Natural killer cell (primary cell): ENCODE data around the gene DIP2A. TPM values are rescaled to one million over a fixed set of nuclear protein-coding genes. Genes with fewer than 3 reads are reported as not detected.

Source experiments
- ATAC-seq, 3 donors: fragments of 150-1000 bp in 2 of 3; fragments of 200-7000 bp in 1 of 3; cut with Tn5 transposase; 1 replicate in 1 of 3; 2 replicates in 2 of 3; pipeline ENCODE4 v1.10.0; 2021; ENCODE audit warnings: mild to moderate bottlenecking in 2 of 3, moderate library complexity in 2 of 3
- DNase-seq, 2 donors: peaks; one replicate each; pipeline versions ENCODE4 v3.0.0 to v3.0.0-alpha.2; 2013 to 2021; ENCODE audit warnings: mixed read lengths in 1 of 2
- H3K27ac ChIP-seq: one replicate; pipeline ENCODE4 v1.5.1; 2013; ENCODE audit warnings: mild to moderate bottlenecking, low read length
- H3K27me3 ChIP-seq: one replicate; pipeline ENCODE4 v1.6.1; 2013; ENCODE audit warnings: low read length; ENCODE audit not compliant: control insufficient read depth, insufficient read depth
- H3K36me3 ChIP-seq: one replicate; pipeline ENCODE4 v1.6.1; 2013; ENCODE audit warnings: low read length; ENCODE audit not compliant: control insufficient read depth, insufficient read depth
- H3K4me1 ChIP-seq: one replicate; pipeline ENCODE4 v1.6.1; 2013; ENCODE audit warnings: low read length; ENCODE audit not compliant: control insufficient read depth, insufficient read depth
- H3K4me3 ChIP-seq: one replicate; pipeline ENCODE4 v1.5.1; 2013; ENCODE audit warnings: low read length
- H3K9me3 ChIP-seq: one replicate; pipeline ENCODE4 v1.6.1; 2013; ENCODE audit warnings: low read length; ENCODE audit not compliant: control insufficient read depth, insufficient read depth
- H3K27ac Mint-ChIP-seq, 2 donors: one replicate each; pipeline ENCODE4 v1.8.0; 2022; ENCODE audit warnings: mild to moderate bottlenecking in 2 of 2, mixed read lengths in 2 of 2, moderate library complexity in 1 of 2
- H3K27me3 Mint-ChIP-seq, 2 donors: one replicate each; pipeline ENCODE4 v1.8.0; 2022; ENCODE audit warnings: low read depth in 2 of 2, mixed read lengths in 2 of 2
- H3K36me3 Mint-ChIP-seq: one replicate; pipeline ENCODE4 v1.8.0; 2022; ENCODE audit warnings: mixed read lengths
- H3K4me1 Mint-ChIP-seq, 2 donors: one replicate each; pipeline ENCODE4 v1.8.0; 2022; ENCODE audit warnings: mixed read lengths in 2 of 2
- H3K4me3 Mint-ChIP-seq: one replicate; pipeline ENCODE4 v1.8.0; 2022; ENCODE audit warnings: mild to moderate bottlenecking, moderate library complexity, mixed read lengths
- H3K9me3 Mint-ChIP-seq, 2 donors: one replicate each; pipeline ENCODE4 v1.8.0; 2022; ENCODE audit warnings: mixed read lengths in 2 of 2
- CTCF ChIP-seq: fragments of 200-600 bp; IDR thresholded peaks from one replicate; pipeline ENCODE4 v1.8.0; 2022; ENCODE audit warnings: antibody characterized with exemption
- WGBS: methylation state at CpG from one replicate; pipeline ENCODE4 v1.1.7; 2013; ENCODE audit warnings: missing lambda C conversion rate; ENCODE audit not compliant: insufficient coverage; 5-methylcytosine and 5-hydroxymethylcytosine counted together
- intact Hi-C: fragments of 100-400 bp; cut with micrococcal nuclease; formaldehyde crosslinking; loops from one replicate; pipeline ENCODE4 v1.14.2; 2022
- total RNA-seq, 4 donors: library from RNA; stranded (reverse); fragments of 120-200 nt in 1 of 4; gene quantifications; one replicate each; pipeline versions ENCODE4 v1.2.3 to v1.2.4, GENCODE V29; 2013 to 2022

The DIP2A gene
- total RNA-seq, 3 donors from 2014 or later (not counting 1 experiment from before 2014, with no cell fraction given): 166 to 308 (median 170) TPM

GRCh38 chr21:46413365-46413696 is 45.4 kb upstream of the DIP2A start:
- no peaks in the 10 kb centered on the region for H3K27me3 ChIP-seq
- 99% methylated on average over 9 of the region's 9 CpGs for WGBS
- H3K9me3 Mint-ChIP-seq: no peaks in the 10 kb centered on the region
- DNase-seq: no peak
- ATAC-seq: no peak
- no peaks in the 10 kb centered on the region for H3K27me3 Mint-ChIP-seq
- H3K36me3 ChIP-seq: peaks cover 10% of the 10 kb centered on the region
- TF ChIP-seq CTCF: no peak
- peaks cover 18% of the 10 kb centered on the region in 2 donors for H3K4me1 Mint-ChIP-seq
- no peaks in the 10 kb centered on the region for H3K36me3 Mint-ChIP-seq
- no peaks in the 10 kb centered on the region for H3K9me3 ChIP-seq
- peaks cover 15% of the 10 kb centered on the region for H3K4me1 ChIP-seq
- H3K27ac Mint-ChIP-seq: no peak overlapping the region
- no peak overlapping the region for H3K4me3 ChIP-seq
- H3K27ac ChIP-seq: no peak overlapping the region
- intact Hi-C loops: no loop called here
- no peak overlapping the region for H3K4me3 Mint-ChIP-seq

GRCh38 chr21:46414965-46415275 is 43.8 kb upstream of the DIP2A start:
- Histone ChIP-seq H3K4me3 (no peak overlapping the region), H3K36me3 (peaks cover 13% of the 10 kb centered on the region), H3K27me3 (no peaks in the 10 kb centered on the region), H3K27ac (no peak overlapping the region), H3K9me3 (no peaks in the 10 kb centered on the region), H3K4me1 (peaks cover 7% of the 10 kb centered on the region)
- Mint-ChIP-seq H3K9me3 (no peaks in the 10 kb centered on the region), H3K4me1 (peaks cover 12 to 14% of the 10 kb centered on the region in 2 donors), H3K27me3 (no peaks in the 10 kb centered on the region), H3K4me3 (no peak overlapping the region), H3K27ac (no peak overlapping the region), H3K36me3 (peaks cover 9% of the 10 kb centered on the region)
- DNase-seq (no peak), ATAC-seq (no peak)
- intact Hi-C loops: no loop called here
- WGBS: 97% methylated on average over 13 of the region's 13 CpGs
- no peak for TF ChIP-seq CTCF

GRCh38 chr21:46416551-46416950 is 42.1 kb upstream of the DIP2A start:
- intact Hi-C loops: no loop called here
- no peak for ATAC-seq

More at GRCh38 chr21:46416551-46416950, 42.1 kb upstream of the DIP2A start:
- WGBS: 96% methylated on average over 20 of the region's 20 CpGs
- Histone ChIP-seq H3K36me3 (peaks cover 19% of the 10 kb centered on the region), H3K27me3 (no peaks in the 10 kb centered on the region), H3K9me3 (no peaks in the 10 kb centered on the region), H3K27ac (no peak overlapping the region), H3K4me1 (no peaks in the 10 kb centered on the region), H3K4me3 (no peak overlapping the region)
- TF ChIP-seq CTCF: no peak
- Mint-ChIP-seq H3K4me1 (no peaks in the 10 kb centered on the region), H3K27me3 (no peaks in the 10 kb centered on the region), H3K27ac (no peak overlapping the region), H3K4me3 (no peak overlapping the region), H3K36me3 (peaks cover 15% of the 10 kb centered on the region), H3K9me3 (no peaks in the 10 kb centered on the region)
- no peak for DNase-seq
